HepG2 (cell line): ENCODE data around the gene MRPS17.

Experiments
- BRCA1 ChIP-seq: sonication (generic); formaldehyde crosslinking; IDR thresholded peaks from 2 replicates; pipeline ENCODE4 v1.4.0; 2020; ENCODE audit warnings: missing genetic modification reagents
- MEIS1 ChIP-seq: sonication (generic); formaldehyde crosslinking; IDR thresholded peaks from 2 replicates; pipeline ENCODE4 v1.9.0; 2021; ENCODE audit warnings: mild to moderate bottlenecking, missing genetic modification reagents, moderate library complexity, borderline replicate concordance
- MYNN ChIP-seq: sonication (generic); formaldehyde crosslinking; IDR thresholded peaks from 2 replicates; pipeline ENCODE4 v1.4.0; 2020; ENCODE audit warnings: mild to moderate bottlenecking, low read depth, missing genetic modification reagents
- MZF1 ChIP-seq: sonication (generic); formaldehyde crosslinking; IDR thresholded peaks from 2 replicates; pipeline ENCODE4 v1.8.1; 2023; ENCODE audit warnings: mild to moderate bottlenecking, missing genetic modification reagents, borderline replicate concordance
- PHB2 ChIP-seq: fragments of 450-650 bp; IDR thresholded peaks from 2 replicates; pipeline ENCODE4 v1.6.1; 2018; ENCODE audit not compliant: partially characterized antibody
- POLR2A ChIP-seq, 2 experiments: IDR thresholded peaks; 2 replicates each; pipeline ENCODE4 v1.6.1; 2011; ENCODE audit warnings: low read depth in 2 of 2, low read length in 2 of 2, mild to moderate bottlenecking in 1 of 2, moderate library complexity in 1 of 2; ENCODE audit not compliant: insufficient read depth in 1 of 2
- SMYD3 ChIP-seq: sonication (generic); formaldehyde crosslinking; IDR thresholded peaks from 2 replicates; pipeline ENCODE4 v1.8.1; 2023; ENCODE audit warnings: mild to moderate bottlenecking, missing genetic modification reagents
- TAF1 ChIP-seq: sonication (generic); formaldehyde crosslinking; IDR thresholded peaks from 2 replicates; pipeline ENCODE4 v1.4.0; 2020; ENCODE audit warnings: missing genetic modification reagents
- ZNF281 ChIP-seq: sonication (generic); formaldehyde crosslinking; IDR thresholded peaks from 2 replicates; pipeline ENCODE4 v1.4.0; 2020; ENCODE audit warnings: missing genetic modification reagents, borderline replicate concordance
- ZNF3 ChIP-seq: IDR thresholded peaks from 2 replicates; pipeline ENCODE4 v1.7.0; 2017; ENCODE audit warnings: inconsistent platforms
- TF ChIP-seq, protein P1 (sequence below): sonication (generic); formaldehyde crosslinking; IDR thresholded peaks from 2 replicates; pipeline ENCODE4 v1.4.0; 2020; ENCODE audit warnings: missing genetic modification reagents

GRCh38 chr7:55966851-55967250 is 15.2 kb downstream of the MRPS17 start:
- 0 out of 4 replicates have a peak, but pooled peaks of 1 of the 2 experiments have one; percentile 24 for TF ChIP-seq POLR2A (IDR thresholded peaks at IDR 0.05; ENCODE audit: insufficient read depth in 1 of 2, low read depth in 2 of 2, low read length in 2 of 2)
- no peak for TF ChIP-seq MEIS1
- no peak for TF ChIP-seq ZNF3 (CRISPR knock-in tag)
- TF ChIP-seq ZNF281 (CRISPR knock-in tag): no peak
- no peak for TF ChIP-seq TAF1 (CRISPR knock-in tag)
- no peak for TF ChIP-seq PHB2
- TF ChIP-seq, protein P1, sequence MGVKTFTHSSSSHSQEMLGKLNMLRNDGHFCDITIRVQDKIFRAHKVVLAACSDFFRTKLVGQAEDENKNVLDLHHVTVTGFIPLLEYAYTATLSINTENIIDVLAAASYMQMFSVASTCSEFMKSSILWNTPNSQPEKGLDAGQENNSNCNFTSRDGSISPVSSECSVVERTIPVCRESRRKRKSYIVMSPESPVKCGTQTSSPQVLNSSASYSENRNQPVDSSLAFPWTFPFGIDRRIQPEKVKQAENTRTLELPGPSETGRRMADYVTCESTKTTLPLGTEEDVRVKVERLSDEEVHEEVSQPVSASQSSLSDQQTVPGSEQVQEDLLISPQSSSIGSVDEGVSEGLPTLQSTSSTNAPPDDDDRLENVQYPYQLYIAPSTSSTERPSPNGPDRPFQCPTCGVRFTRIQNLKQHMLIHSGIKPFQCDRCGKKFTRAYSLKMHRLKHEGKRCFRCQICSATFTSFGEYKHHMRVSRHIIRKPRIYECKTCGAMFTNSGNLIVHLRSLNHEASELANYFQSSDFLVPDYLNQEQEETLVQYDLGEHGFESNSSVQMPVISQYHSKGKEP: no peak
- no peak for TF ChIP-seq SMYD3 (CRISPR knock-in tag)
- TF ChIP-seq MYNN (CRISPR knock-in tag): no peak
- no peak for TF ChIP-seq BRCA1 (CRISPR knock-in tag)
- TF ChIP-seq MZF1 (CRISPR knock-in tag): no peak
